GM19438 (cell line): ENCODE data around the gene ELOA.
"Not testable (repeated sequence)": the region's sequence is repeated elsewhere in the genome, so short reads cannot be mapped to it uniquely, and the experiment has no call there.

Source experiments
- ATAC-seq: cut with Tn5 transposase; IDR thresholded peaks from one replicate; pipeline ENCODE4 v1.9.1; 2021; ENCODE audit warnings: low read depth; ENCODE audit not compliant: unreplicated experiment

The ELOA gene

DNA sequence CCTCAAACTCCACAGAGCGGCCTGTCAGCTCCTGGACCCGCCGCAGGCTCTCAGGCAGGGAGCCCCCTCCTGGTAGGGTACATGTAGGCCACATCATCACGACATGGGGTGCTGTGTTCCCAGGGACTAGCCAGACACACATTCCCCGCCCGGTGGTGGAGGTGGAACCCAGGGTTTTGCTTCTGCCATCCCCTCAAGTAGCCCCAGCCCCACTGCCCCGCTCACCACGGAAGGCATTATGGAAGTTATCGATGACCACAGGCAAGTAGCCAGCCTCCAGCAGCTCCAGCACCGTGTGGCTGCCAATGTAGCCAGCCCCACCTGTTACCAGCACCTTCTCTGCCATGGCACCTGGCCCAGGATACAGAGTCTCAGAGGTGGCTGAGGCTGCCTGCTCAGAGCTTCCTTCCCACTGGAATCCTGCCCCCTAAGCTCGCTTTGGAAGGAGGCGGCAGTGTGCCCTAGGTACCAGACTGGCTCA, 55.4 kb downstream of the ELOA start:
- ATAC-seq: no peak

DNA sequence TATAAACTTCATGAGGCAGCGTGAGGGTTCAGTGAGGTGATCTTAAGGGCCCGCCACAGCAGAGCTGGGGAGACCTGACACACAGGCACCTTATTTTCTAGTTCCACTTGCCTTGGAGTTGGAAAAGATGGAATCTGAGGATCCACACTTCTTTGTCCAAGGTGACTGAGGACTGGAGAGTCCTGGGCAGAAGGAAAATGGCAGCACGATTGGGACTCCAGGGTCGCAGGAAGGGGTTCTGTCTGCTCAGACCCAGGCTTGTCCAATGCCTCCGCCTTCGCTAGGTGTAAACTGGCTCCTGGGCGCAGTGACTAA, 55.9 kb downstream of the ELOA start:
- ATAC-seq: no peak

DNA sequence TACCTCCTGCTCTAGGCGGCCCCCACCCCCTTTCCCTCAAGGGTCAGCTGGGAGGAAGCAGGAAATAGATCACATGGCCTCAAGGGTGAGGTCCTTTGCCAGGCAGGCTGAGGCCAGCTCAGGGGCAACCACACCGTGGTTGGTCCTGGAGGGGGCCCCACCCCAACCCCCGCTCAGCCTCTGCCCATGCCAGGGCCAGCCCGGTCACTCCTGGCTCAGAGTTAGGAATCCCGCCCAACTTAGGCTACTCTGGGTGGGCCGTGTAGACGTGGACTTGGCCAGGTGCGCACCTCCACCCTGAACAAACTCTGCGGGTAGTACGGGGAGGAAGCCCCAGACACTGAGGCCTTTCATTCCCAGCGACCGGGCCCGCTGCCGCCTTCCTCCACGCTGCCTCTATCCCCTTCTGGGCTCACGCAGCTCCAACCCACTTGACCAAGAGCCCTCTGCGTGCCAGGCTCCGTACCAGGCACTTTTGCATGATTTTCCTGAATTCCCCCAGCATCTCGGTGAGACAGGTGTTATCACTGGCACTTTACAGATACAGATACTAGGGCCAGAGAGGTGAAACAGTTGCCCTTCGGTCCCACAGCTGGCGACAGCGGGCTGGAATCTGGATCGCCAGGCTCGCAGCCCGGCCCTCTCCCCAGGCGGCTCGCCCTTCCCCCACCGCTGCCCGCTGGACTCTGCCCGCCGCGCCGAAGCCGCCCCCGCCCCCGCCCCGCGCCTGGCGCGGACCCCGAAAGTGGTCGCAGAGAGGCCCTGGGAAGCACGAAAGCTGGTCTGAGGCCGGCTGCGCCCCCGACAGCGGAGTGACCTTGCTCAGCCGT, 56.5 kb downstream of the ELOA start:
- no peak for ATAC-seq

DNA sequence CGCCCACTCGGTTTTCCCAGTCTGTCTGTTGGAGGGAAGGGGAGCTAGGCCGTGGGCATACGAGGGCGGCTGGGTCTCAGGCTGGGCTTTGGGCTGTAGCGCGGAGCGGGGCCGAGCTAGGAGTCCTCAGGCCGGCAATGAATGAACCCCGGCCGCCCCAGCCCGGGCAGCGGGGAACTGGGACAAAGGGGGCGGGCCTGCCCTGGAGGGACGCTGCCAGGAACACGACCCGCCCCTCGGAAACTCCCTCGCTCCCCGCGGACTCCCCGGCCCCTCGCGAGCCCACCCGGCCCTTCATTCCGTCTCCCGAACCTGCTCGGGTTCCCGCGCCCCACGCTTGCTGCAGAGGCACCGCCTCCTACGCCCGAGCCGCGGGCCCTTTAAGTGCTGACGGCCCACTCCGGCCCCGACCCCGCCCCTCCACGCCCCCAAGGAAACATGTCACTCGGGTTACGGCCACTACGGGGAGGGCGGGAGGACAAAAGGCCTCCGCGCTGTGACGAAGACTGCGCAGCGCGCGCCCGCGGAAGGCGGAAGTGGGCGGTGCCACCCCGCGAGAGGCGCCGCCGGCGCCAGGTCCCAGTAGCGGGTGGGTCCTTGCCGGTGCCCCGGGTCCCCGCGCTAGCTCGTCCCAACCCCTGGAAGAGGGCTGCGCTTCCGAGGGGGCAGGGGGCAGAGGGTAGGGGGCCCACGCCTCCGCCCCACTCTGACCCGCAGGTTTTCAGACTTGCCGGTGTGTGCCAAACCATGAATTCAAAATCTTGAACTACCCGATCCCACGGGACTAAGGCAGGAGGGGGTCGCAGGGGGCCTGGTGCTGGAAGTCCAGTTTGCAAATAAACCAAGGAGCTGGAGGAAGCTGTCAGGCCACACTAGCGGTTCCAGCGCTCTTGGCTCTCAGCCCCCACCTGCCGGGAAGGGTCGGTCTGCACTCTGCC, 57.4 kb downstream of the ELOA start, which contains the start of gene GALE:
Gene GALE, minus strand, starts transcription at position 355 of the 938 bp plus-strand sequence. CDS start 1,747 bp downstream, outside the sequence.
- peak; percentile 77 for ATAC-seq

DNA sequence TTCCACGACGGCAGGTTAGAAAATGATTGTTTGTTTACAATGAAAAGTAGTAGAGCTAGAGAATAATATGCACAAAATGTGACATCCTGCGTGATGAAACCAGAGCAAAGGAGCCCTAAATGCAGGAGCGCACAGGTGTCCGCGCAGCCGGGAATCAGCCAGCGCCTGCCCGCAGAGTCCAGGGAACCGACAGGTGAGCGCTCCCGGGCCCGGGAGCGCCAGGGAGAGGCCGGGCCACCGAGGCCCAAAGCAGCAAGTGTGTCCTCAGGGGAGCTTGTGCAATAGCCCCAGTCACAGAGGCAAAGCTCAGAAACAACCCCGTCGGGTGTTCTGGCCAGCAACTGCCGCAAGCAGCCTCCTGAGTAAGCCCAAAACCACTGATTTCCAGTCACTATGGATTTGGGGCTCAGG, 58.1 kb downstream of the ELOA start:
- no peak for ATAC-seq

DNA sequence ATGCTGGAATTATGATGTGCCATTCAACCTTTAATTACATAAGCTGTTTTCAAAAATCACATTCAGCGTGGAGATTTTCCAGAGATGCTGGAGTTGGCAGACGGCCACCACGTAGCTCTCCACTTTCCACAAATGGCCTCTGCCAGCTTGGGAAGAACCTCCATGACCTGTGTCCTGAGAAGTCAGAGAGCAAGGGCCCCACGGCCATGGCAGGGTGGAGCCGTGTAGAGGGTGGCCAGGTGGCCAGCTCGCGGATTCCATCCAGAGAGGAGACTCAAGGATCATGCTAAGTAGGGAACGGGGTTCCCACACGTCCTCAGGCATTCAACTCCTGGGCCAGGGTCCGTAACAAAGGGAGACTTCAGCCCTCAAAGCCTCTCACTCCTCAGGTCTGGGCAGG, 58.6 kb downstream of the ELOA start:
- no peak for ATAC-seq

DNA sequence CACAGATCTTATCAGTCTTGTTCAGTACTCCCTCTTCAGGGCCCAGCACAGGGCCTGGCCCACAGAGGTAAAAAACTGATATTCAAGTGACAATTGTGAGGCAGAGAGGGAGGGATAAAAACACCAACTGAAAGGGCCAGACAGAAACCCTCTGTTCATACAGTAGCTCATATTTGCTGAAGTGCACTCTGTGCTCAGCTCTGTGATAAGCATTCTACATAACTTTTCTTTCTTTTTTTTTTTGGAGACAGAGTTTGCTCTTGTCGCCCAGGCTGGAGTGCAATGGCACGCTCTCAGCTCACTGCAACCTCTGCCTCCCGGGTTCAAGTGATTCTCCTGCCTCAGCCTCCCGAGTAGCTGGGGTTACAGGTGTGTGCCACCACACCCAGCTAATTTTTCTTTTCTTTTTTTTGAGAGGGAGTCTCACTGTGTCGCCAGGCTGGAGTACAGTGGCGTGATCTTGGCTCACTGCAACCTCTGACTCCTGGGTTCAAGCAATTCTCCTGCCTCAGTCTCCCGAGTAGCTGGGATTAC, 59.6 kb downstream of the ELOA start:
- ATAC-seq: not testable (repeated sequence)

DNA sequence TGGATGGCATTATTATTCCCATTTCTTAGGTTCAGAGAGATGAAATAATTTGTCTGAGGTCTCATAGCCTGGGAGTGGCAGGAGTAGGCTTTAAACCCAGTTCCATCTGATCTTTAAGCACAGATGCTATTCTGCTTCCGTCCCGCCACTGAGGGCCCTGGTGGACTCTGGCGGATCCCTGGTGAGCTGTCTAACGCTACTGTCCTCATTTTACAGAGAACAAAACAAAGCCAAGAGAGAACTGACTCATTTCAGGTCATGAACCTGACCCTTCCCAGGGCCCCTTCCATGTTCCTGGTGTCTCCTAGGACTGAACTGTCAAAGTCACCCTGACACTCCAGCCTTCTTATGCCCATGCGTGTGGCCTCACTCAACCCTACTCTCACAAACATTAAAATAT, 60.4 kb downstream of the ELOA start:
- no peak for ATAC-seq

DNA sequence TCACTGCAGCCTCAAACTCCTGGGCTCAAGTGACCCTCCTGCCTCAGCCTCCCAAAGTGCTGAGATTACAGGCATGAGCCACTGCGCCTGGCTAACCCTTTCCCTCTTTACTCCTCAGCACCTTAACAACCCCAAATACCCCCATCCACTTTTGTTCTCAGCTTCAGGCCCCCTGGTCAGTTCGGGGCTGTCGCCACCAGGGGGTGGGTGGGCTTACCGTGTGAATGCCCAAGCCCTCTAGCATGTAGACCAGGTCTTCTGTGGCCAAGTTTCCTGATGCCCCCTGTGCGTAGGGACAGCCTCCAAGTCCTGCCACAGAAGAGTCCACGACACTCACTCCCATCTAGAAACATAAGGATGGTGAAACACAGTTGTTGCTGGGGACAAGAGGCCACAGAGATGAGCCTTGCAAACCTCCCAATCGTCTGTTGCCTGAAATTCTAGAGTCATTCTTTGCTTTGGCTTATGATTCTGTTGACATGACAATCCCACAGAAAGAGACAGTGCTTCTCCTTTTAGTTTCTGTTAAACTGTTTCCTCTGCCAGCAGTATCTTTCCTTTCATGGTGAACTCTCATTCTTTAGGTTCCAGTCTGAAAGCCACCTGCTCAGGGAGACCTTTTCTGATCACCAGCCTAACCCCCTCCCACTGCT, 61.0 kb downstream of the ELOA start:
- no peak for ATAC-seq

DNA sequence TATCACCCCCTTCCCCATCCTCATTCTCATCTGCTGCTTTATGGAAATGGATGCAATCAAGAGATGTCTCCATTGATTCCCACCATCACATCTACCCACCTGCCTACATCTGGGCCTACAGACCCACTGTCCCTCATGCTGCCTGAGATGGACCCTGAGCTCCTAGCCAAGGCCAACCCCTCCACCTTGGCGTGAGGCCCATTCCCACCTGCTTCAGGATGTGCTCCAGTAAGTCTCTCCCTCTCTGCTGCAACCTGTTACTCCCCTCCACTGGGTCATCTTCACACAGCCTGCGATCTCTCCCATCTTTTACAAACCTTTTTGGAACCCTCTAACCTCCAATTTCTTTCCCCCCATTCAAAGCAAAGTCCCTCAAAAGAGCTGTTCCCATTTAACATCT, 61.8 kb downstream of the ELOA start:
- ATAC-seq: no peak

DNA sequence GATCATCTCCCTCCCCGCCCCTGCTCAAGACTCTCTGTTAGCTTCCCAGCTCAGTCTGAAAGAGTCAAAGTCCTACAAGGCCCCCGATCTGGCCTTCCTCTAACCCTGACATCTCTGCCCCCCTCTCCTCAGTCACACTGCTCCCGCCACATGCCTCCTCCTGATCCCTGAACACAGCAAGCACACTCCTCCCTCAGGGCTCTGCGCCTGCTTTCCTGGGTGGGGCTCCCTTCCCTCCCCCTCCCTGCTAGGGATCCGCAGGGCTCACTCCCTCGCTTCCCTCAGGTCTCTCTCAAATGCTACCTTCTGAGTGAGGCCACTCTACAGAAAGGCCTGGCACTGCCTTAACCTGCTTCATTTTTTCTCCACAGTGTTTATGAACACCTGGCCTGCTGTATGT, 63.0 kb downstream of the ELOA start:
- ATAC-seq: no peak

DNA sequence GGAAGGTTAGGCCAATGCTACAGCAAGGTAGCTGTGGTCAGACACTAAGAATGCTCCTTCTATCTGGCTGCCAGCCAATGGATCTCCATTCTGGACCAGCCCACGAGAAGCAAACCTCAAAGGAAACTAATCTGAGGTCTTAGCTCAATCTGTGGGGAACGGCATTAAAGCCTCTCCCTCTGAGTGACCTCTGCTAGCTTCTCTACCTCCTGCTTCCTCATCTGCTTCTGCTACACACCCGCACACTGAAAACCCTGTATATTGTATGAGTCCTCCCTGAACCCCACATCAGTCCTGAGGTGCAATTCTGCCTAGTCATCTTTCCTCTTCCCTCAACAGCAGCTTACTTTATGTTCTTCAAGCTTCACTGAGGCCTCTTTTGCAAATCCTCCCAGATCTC, 64.2 kb downstream of the ELOA start:
- no peak for ATAC-seq

DNA sequence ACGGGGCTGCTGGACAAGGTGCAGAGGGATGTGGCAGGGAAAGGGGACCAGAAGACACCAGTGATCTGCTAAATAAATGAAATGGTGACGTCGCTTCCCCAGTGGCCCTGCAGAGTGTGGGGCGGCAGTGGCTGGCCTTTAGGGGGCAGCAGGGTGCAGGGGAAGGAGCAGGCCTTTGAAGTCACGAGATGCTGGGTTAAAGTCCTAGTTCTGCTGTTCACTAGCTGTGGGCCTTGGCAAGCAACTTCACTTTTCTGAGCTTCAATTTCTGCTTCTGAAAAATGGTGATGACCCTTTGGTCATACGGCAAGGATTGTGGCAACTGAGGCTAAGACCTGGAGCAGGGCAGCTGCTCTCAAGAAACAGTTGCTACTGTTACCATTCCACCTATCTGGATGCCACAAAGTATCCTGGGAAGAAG, 66.5 kb downstream of the ELOA start:
- no peak for ATAC-seq

DNA sequence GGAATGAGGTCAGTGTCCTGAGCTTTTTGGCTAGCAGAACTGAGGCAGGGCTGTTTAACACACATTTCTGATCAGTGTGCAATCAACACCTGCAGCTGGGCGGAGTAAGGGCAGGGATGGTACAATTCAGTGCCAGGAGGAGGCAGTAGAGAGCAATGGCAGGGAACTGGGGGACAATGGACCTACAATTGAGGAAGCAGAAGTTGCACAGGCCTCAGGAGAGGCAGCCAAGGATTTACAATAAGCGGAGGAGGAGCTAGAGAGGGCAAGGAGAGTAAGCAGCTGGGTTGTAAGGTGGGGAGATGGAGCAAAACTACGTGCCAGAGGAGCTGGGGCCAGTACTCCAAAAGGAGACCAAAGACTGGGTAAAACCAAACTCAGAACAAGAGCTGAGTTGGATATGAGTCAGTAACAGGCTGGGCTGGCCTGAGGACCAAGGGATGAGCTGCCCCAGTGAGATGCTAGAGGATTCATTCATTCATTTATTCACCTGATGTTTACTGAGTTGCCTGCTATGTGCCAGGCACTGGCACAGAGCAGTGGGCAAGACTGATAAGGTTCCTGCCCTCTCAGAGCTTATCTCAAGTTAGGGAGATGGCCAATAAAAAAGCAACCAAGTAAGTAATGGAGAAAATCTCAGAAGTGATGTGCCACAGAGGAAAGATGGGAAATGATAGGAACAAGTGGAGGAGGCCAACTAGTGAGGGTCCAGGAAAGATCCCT, 67.7 kb downstream of the ELOA start:
- peak; percentile 60 for ATAC-seq
